Peyer's patch (tissue), 4 donors: ENCODE measurements around the gene MACROH2A2. TPM values are rescaled to one million over a fixed set of nuclear protein-coding genes. Genes with fewer than 3 reads are reported as not detected.
"Not testable (repeated sequence)": the region's sequence is repeated elsewhere in the genome, so short reads cannot be mapped to it uniquely, and the experiment has no call there.

Experiments
- DNase-seq, 3 donors: peaks; one replicate each; pipeline ENCODE4 v3.0.0-alpha.2; 2017 to 2019
- H3K27ac ChIP-seq, 4 donors: fragments of 200-600 bp; sonication (generic); one replicate each; pipeline ENCODE4 v1.5.1; 2016 to 2019
- H3K27me3 ChIP-seq, 2 donors: fragments of 200-600 bp; sonication (generic); one replicate each; pipeline ENCODE4 v1.5.1; 2019
- H3K36me3 ChIP-seq, 3 donors: fragments of 200-600 bp; sonication (generic); one replicate each; pipeline ENCODE4 v1.5.1; 2016 to 2019
- H3K4me1 ChIP-seq, 4 donors: fragments of 200-600 bp; sonication (generic); one replicate each; pipeline ENCODE4 v1.5.1; 2016 to 2019
- H3K4me3 ChIP-seq, 4 donors: fragments of 200-600 bp; sonication (generic); 1 replicate in 3 of 4; 2 replicates in 1 of 4; pipeline ENCODE4 v1.5.1; 2016 to 2019; ENCODE audit warnings: mild to moderate bottlenecking in 1 of 4
- H3K9me3 ChIP-seq, 4 donors: fragments of 200-600 bp; sonication (generic); one replicate each; pipeline ENCODE4 v1.5.1; 2016 to 2019; ENCODE audit warnings: mild to moderate bottlenecking in 1 of 4
- CTCF ChIP-seq, 6 experiments: fragments of 450-650 bp in 4 of 6; fragments of 200-600 bp in 2 of 6; sonication (generic) in 1 of 6; IDR thresholded peaks; one replicate each; pipeline ENCODE4 v1.5.1; 2017 to 2019; ENCODE audit warnings: antibody characterized with exemption in 6 of 6, mild to moderate bottlenecking in 3 of 6, moderate library complexity in 1 of 6
- POLR2A ChIP-seq, 2 donors: fragments of 450-650 bp; IDR thresholded peaks; one replicate each; pipeline ENCODE4 v1.5.1; 2017; ENCODE audit warnings: antibody characterized with exemption in 2 of 2, mild to moderate bottlenecking in 2 of 2, moderate library complexity in 2 of 2
- total RNA-seq, 4 donors: library from RNA; depleted of rRNA; stranded (reverse); fragments of >200 nt; gene quantifications; one replicate each; pipeline ENCODE4 v1.1.0, GENCODE V29; 2016

Gene MACROH2A2
- total RNA-seq, 4 donors from 2014 or later = 10.4 to 18.2 (median 13.6) TPM

DNA sequence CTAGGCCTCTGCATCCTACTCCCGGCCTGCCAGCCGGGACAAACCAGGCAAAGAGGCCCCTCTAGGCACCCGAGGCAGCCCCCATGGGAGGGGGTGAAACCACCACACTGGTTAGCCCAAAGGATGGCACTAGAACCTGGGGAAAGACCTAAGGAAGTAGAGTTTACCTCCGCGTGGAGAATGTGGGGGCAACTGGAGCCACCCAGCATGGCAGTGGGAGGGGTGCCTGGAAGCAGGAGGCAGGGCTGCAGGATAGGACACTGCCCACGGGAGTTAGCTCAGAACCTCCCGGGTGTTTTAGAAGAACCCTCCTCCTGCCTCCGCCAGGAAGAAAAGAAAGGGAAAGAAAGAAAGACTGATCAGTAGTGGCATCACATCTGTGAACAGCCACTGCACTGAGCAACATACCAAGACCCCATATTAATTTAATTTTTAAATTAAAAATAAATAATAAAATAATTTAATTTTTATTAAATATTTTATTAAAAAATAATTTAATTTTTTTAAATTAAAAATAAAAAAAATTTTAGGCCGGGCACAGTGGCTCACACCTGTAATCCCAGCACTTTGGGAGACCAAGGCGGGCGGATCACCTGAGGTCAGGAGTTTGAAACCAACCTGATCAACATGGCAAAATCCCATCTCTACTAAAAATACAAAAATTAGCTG, 68.8 kb downstream of the MACROH2A2 start:
- H3K9me3 ChIP-seq = no peaks in the 10 kb centered on the region
- TF ChIP-seq POLR2A (IDR thresholded peaks at IDR 0.05) (no peak), CTCF (IDR thresholded peaks at IDR 0.05) (no peak)
- H3K4me1 ChIP-seq = no peaks in the 10 kb centered on the region
- no peak overlapping the region for H3K4me3 ChIP-seq
- DNase-seq = no peak
- H3K27ac ChIP-seq = no peak overlapping the region
- peaks cover 0 to 43% (median 0%) of the 10 kb centered on the region in 3 donors for H3K36me3 ChIP-seq
- no peaks in the 10 kb centered on the region for H3K27me3 ChIP-seq

DNA sequence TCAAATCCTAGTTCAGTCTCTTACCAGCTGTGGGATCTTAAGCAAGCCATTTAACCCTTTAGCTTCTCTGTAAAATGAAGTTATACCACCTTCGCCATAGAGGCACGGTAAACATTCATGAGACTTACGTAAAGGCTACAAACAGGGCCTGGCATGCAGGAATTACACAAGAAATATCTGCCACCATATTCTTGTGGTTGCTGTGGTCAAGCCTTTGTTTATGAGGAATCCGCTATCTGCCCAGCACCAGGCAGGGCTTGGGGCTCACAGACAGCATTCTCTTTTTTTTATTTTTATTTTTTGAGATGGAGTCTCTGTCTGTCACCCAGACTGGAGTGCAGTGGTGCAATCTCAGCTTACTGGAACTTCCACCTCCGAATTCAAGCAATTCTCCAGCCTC, 70.1 kb downstream of the MACROH2A2 start:
- H3K9me3 ChIP-seq = no peaks in the 10 kb centered on the region
- no peaks in the 10 kb centered on the region for H3K27me3 ChIP-seq
- no peak overlapping the region for H3K27ac ChIP-seq
- no peak for DNase-seq
- TF ChIP-seq CTCF (IDR thresholded peaks at IDR 0.05) = no peak
- TF ChIP-seq POLR2A (IDR thresholded peaks at IDR 0.05) = no peak
- H3K4me3 ChIP-seq = no peak overlapping the region
- no peaks in the 10 kb centered on the region for H3K4me1 ChIP-seq
- H3K36me3 ChIP-seq = peaks cover 0 to 43% (median 0%) of the 10 kb centered on the region in 3 donors

- H3K4me3 ChIP-seq, H3K4me1 ChIP-seq, H3K27ac ChIP-seq, H3K27me3 ChIP-seq, H3K9me3 ChIP-seq, DNase-seq: not testable (repeated sequence)
- peaks cover 0 to 43% (median 0%) of the 10 kb centered on the region in 3 donors for H3K36me3 ChIP-seq
Observed at GRCh38 chr10:70123166-70123565, 70.5 kb downstream of the MACROH2A2 start.

DNA sequence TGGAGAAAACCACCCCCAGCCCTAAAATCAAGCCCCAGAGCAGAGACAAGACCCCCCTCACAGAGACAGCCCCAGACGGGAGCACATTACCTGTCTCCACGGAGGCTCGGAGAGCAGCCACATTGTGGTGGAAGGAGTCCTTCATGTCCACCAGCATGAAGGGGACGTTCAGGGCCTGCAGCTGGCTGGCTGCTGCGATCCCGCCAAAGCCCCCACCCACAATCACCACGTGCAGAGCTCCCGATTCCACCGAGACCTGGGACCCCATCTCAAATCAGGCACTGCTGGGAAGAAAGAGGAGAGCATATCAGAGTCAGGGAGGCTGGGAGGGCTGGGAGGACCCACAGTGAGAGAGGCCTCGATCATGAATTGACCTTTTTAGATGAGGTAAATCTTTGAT, 71.2 kb downstream of the MACROH2A2 start:
- no peak overlapping the region for H3K27ac ChIP-seq
- no peak for DNase-seq
- no peak for TF ChIP-seq CTCF (IDR thresholded peaks at IDR 0.05)
- TF ChIP-seq POLR2A (IDR thresholded peaks at IDR 0.05) = no peak
- H3K9me3 ChIP-seq = no peaks in the 10 kb centered on the region
- H3K4me3 ChIP-seq = no peak overlapping the region
- no peaks in the 10 kb centered on the region for H3K4me1 ChIP-seq
- H3K27me3 ChIP-seq = no peaks in the 10 kb centered on the region
- H3K36me3 ChIP-seq = peaks cover 0 to 39% (median 0%) of the 10 kb centered on the region in 3 donors

DNA sequence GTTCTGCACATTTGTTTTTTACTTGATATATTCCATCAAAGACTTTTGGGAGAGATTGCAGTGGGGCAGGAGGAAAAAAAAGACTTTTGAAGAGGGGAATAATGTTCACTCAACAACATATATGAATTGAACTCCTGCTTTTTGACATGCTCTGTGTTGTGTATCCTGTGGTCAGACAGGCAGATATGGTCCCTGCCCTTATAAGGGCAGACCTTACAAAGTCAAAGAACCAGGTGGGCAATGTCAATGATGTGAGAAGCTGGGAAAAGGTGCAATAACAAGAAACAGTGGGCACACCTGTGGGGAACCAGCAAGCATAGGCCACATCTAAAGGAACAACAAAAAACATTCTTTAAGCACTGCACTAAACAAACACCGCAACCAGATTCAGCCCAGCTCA, 71.8 kb downstream of the MACROH2A2 start:
- H3K4me1 ChIP-seq = no peaks in the 10 kb centered on the region
- H3K27me3 ChIP-seq = no peaks in the 10 kb centered on the region
- peaks cover 0 to 35% (median 0%) of the 10 kb centered on the region in 3 donors for H3K36me3 ChIP-seq
- H3K27ac ChIP-seq = no peak overlapping the region
- no peak for TF ChIP-seq POLR2A (IDR thresholded peaks at IDR 0.05)
- no peak for TF ChIP-seq CTCF (IDR thresholded peaks at IDR 0.05)
- no peaks in the 10 kb centered on the region for H3K9me3 ChIP-seq
- DNase-seq = no peak
- H3K4me3 ChIP-seq = no peak overlapping the region

DNA sequence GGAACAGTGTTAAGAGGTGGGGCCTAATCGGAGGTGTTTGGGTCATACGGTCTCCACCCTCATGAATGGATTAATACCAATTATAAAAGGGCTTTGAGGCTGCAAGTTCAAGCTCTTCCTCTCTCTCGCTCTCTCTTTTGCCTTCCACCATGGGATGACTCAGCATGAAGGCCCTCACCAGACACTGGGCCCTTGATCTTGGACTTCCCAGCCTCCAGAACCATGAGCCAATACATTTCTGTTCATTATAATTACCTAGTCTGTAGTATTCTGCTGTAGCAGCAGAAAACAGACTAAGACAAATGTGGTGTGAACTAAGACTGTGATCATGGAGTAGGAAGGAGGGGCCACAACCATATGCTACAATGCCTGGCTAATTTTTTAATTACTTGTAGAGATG, 72.3 kb downstream of the MACROH2A2 start:
- no peak for TF ChIP-seq CTCF (IDR thresholded peaks at IDR 0.05)
- TF ChIP-seq POLR2A (IDR thresholded peaks at IDR 0.05) = no peak
- Histone ChIP-seq H3K4me1 (no peaks in the 10 kb centered on the region), H3K9me3 (no peaks in the 10 kb centered on the region), H3K27me3 (no peaks in the 10 kb centered on the region), H3K36me3 (peaks cover 0 to 31% (median 0%) of the 10 kb centered on the region in 3 donors), H3K4me3 (no peak overlapping the region), H3K27ac (no peak overlapping the region)
- no peak for DNase-seq
